Measurements from ENCODE around the gene NPIPA8. TPM values are rescaled to one million over a fixed set of nuclear protein-coding genes. Genes with fewer than 3 reads are reported as not detected.
"Not testable (repeated sequence)": the region's sequence is repeated elsewhere in the genome, so short reads cannot be mapped to it uniquely, and the experiment has no call there.

NPIPA8 gene
- total RNA-seq: 0.35 to 0.68 TPM (median 0.41 TPM) in 3 replicates
- long read RNA-seq, partial matches to known transcripts: 1 of 1 reads
- long read RNA-seq, other reads (novel, unspliced or antisense): 0 of 1 reads

- H3K27me3 Mint-ChIP-seq (ENCODE audit: low read depth); H3K4me1 Mint-ChIP-seq (ENCODE audit: low read depth); H3K4me3 Mint-ChIP-seq (ENCODE audit: unreplicated experiment); DNase-seq (ENCODE audit: low spot score); H3K27ac Mint-ChIP-seq (ENCODE audit: unreplicated experiment); H3K9me3 Mint-ChIP-seq (ENCODE audit: low read depth); H3K36me3 Mint-ChIP-seq (ENCODE audit: low read depth): not testable (repeated sequence)
Measured at GRCh38 chr16:18336636-18337035, at the start of gene NPIPA8. TSS of gene NPIPA8 (minus strand) at chr16:18336736. CDS start at chr16:18332662, 4,074 bp downstream.

GRCh38 chr16:18385285-18385684 is 48.7 kb upstream of the NPIPA8 start:
- not testable (repeated sequence) for H3K9me3 Mint-ChIP-seq (ENCODE audit: low read depth); H3K27ac Mint-ChIP-seq (ENCODE audit: unreplicated experiment); H3K27me3 Mint-ChIP-seq (ENCODE audit: low read depth); H3K36me3 Mint-ChIP-seq (ENCODE audit: low read depth); H3K4me3 Mint-ChIP-seq (ENCODE audit: unreplicated experiment); H3K4me1 Mint-ChIP-seq (ENCODE audit: low read depth)
- peak; percentile 5 for DNase-seq (ENCODE audit: low spot score)

- not testable (repeated sequence) for H3K36me3 Mint-ChIP-seq (ENCODE audit: low read depth); H3K4me1 Mint-ChIP-seq (ENCODE audit: low read depth); H3K4me3 Mint-ChIP-seq (ENCODE audit: unreplicated experiment); H3K9me3 Mint-ChIP-seq (ENCODE audit: low read depth); H3K27ac Mint-ChIP-seq (ENCODE audit: unreplicated experiment); H3K27me3 Mint-ChIP-seq (ENCODE audit: low read depth)
- DNase-seq (ENCODE audit: low spot score): peak; percentile 24
Measured at GRCh38 chr16:18384869-18385268, 48.3 kb upstream of the NPIPA8 start.

GRCh38 chr16:18384098-18384636 is 47.6 kb upstream of the NPIPA8 start:
- not testable (repeated sequence) for H3K4me1 Mint-ChIP-seq (ENCODE audit: low read depth); H3K9me3 Mint-ChIP-seq (ENCODE audit: low read depth); H3K36me3 Mint-ChIP-seq (ENCODE audit: low read depth); H3K27ac Mint-ChIP-seq (ENCODE audit: unreplicated experiment); H3K27me3 Mint-ChIP-seq (ENCODE audit: low read depth); H3K4me3 Mint-ChIP-seq (ENCODE audit: unreplicated experiment); DNase-seq (ENCODE audit: low spot score)

GRCh38 chr16:18382696-18383095 is 46.2 kb upstream of the NPIPA8 start:
- not testable (repeated sequence) for H3K27me3 Mint-ChIP-seq (ENCODE audit: low read depth); H3K9me3 Mint-ChIP-seq (ENCODE audit: low read depth); H3K27ac Mint-ChIP-seq (ENCODE audit: unreplicated experiment); H3K4me1 Mint-ChIP-seq (ENCODE audit: low read depth); H3K4me3 Mint-ChIP-seq (ENCODE audit: unreplicated experiment); H3K36me3 Mint-ChIP-seq (ENCODE audit: low read depth)
- DNase-seq (ENCODE audit: low spot score): peak; percentile 24

GRCh38 chr16:18347742-18348141 is 11.2 kb upstream of the NPIPA8 start:
- not testable (repeated sequence) for H3K9me3 Mint-ChIP-seq (ENCODE audit: low read depth)

GRCh38 chr16:18346993-18347392 is 10.5 kb upstream of the NPIPA8 start:
- H3K36me3 Mint-ChIP-seq (ENCODE audit: low read depth); H3K4me1 Mint-ChIP-seq (ENCODE audit: low read depth); H3K27me3 Mint-ChIP-seq (ENCODE audit: low read depth); H3K4me3 Mint-ChIP-seq (ENCODE audit: unreplicated experiment); DNase-seq (ENCODE audit: low spot score); H3K27ac Mint-ChIP-seq (ENCODE audit: unreplicated experiment); H3K9me3 Mint-ChIP-seq (ENCODE audit: low read depth): not testable (repeated sequence)

More at GRCh38 chr16:18347742-18348141, 11.2 kb upstream of the NPIPA8 start:
- H3K36me3 Mint-ChIP-seq (ENCODE audit: low read depth); H3K4me3 Mint-ChIP-seq (ENCODE audit: unreplicated experiment); H3K27me3 Mint-ChIP-seq (ENCODE audit: low read depth); H3K4me1 Mint-ChIP-seq (ENCODE audit: low read depth); H3K27ac Mint-ChIP-seq (ENCODE audit: unreplicated experiment): not testable (repeated sequence)
- DNase-seq (ENCODE audit: low spot score): peak; percentile 72

- not testable (repeated sequence) for H3K27me3 Mint-ChIP-seq (ENCODE audit: low read depth); H3K27ac Mint-ChIP-seq (ENCODE audit: unreplicated experiment); H3K9me3 Mint-ChIP-seq (ENCODE audit: low read depth); H3K4me1 Mint-ChIP-seq (ENCODE audit: low read depth); H3K4me3 Mint-ChIP-seq (ENCODE audit: unreplicated experiment); DNase-seq (ENCODE audit: low spot score); H3K36me3 Mint-ChIP-seq (ENCODE audit: low read depth)
Measured at GRCh38 chr16:18344634-18345033, 8.1 kb upstream of the NPIPA8 start.

GRCh38 chr16:18341986-18342385 is 5.5 kb upstream of the NPIPA8 start:
- not testable (repeated sequence) for H3K27me3 Mint-ChIP-seq (ENCODE audit: low read depth); DNase-seq (ENCODE audit: low spot score); H3K27ac Mint-ChIP-seq (ENCODE audit: unreplicated experiment); H3K9me3 Mint-ChIP-seq (ENCODE audit: low read depth); H3K4me3 Mint-ChIP-seq (ENCODE audit: unreplicated experiment); H3K36me3 Mint-ChIP-seq (ENCODE audit: low read depth); H3K4me1 Mint-ChIP-seq (ENCODE audit: low read depth)

GRCh38 chr16:18341417-18341960 is 5.0 kb upstream of the NPIPA8 start:
- not testable (repeated sequence) for H3K4me1 Mint-ChIP-seq (ENCODE audit: low read depth); H3K4me3 Mint-ChIP-seq (ENCODE audit: unreplicated experiment); H3K27me3 Mint-ChIP-seq (ENCODE audit: low read depth); DNase-seq (ENCODE audit: low spot score); H3K36me3 Mint-ChIP-seq (ENCODE audit: low read depth); H3K27ac Mint-ChIP-seq (ENCODE audit: unreplicated experiment); H3K9me3 Mint-ChIP-seq (ENCODE audit: low read depth)

- H3K9me3 Mint-ChIP-seq (ENCODE audit: low read depth); H3K4me1 Mint-ChIP-seq (ENCODE audit: low read depth); DNase-seq (ENCODE audit: low spot score); H3K27ac Mint-ChIP-seq (ENCODE audit: unreplicated experiment); H3K36me3 Mint-ChIP-seq (ENCODE audit: low read depth); H3K4me3 Mint-ChIP-seq (ENCODE audit: unreplicated experiment); H3K27me3 Mint-ChIP-seq (ENCODE audit: low read depth): not testable (repeated sequence)
Measured at GRCh38 chr16:18339210-18339609, 2.7 kb upstream of the NPIPA8 start.

- H3K27me3 Mint-ChIP-seq (ENCODE audit: low read depth); H3K4me3 Mint-ChIP-seq (ENCODE audit: unreplicated experiment); H3K4me1 Mint-ChIP-seq (ENCODE audit: low read depth); H3K36me3 Mint-ChIP-seq (ENCODE audit: low read depth); H3K27ac Mint-ChIP-seq (ENCODE audit: unreplicated experiment); DNase-seq (ENCODE audit: low spot score); H3K9me3 Mint-ChIP-seq (ENCODE audit: low read depth): not testable (repeated sequence)
Measured at GRCh38 chr16:18311811-18312210, 24.7 kb downstream of the NPIPA8 start.

GRCh38 chr16:18309159-18309558 is 27.4 kb downstream of the NPIPA8 start:
- H3K9me3 Mint-ChIP-seq (ENCODE audit: low read depth); H3K27me3 Mint-ChIP-seq (ENCODE audit: low read depth); H3K4me3 Mint-ChIP-seq (ENCODE audit: unreplicated experiment); DNase-seq (ENCODE audit: low spot score); H3K4me1 Mint-ChIP-seq (ENCODE audit: low read depth); H3K27ac Mint-ChIP-seq (ENCODE audit: unreplicated experiment); H3K36me3 Mint-ChIP-seq (ENCODE audit: low read depth): not testable (repeated sequence)

Measured in chondrocyte (in vitro differentiated cells).